Cortex of kidney (tissue), 1 donor: ENCODE results near the gene NR1D1.

ENCODE experiments used
- DNase-seq: peaks from one replicate; lab custom pipeline; 2025; lab: John Stamatoyannopoulos, UW

Gene NR1D1

DNA sequence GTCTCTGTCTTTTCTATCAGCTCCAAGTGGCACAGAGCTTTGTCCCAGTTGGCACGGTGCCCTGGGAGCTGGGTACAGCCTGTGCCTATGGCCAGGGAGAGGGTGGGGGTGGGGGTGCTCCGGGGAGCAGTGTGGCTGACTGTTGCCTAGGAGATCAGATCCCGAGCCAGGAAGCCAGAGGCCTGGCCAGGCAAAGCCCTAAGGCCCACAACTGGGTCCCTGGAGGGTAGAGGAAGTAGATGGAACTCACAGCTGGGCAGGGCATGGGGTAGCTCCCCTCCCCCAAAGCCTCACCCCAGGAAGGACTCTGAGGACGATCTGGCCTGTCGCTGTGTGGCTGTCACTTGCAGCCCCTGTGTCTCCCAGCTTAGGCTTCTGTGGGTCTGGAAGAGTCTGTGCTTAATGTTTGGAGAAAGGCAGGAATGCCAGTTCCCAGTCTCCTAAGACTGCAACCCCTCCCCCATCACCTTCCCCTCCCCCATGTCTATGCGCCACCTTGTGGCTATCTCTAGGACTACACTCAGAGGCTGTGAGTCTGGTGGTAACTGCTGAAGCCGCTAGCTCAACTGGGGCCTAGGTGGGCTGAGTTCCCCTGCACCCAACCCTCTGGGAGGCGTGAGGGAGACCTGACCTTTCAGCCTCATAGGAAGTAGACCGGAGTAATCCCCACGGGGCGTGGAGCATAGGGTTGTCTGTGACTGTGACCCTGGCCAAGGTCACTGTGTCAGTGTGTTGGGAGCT lies 25.0 kb downstream of the NR1D1 start:
- no peak for DNase-seq

DNA sequence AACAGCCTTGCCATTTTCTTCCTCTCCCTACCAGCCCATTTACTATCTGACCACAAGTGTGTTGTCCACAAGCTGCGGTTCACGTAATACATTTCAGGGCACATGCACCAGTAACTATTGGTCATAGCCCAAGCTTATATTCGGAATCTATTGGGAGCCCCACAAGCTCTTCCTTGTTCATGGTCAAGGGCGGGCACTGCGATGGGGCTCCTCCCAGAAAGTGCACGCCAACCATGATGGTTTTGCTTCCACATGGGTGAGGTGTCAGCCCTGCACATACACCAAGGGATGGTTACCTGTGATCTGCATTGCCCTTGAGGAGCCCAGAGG lies 25.6 kb downstream of the NR1D1 start:
- no peak for DNase-seq

- DNase-seq, result no peak
These were observed 26.2 kb downstream of the NR1D1 start for GRCh38 chr17:40074175-40074512.

- no peak for DNase-seq
These were observed 26.8 kb downstream of the NR1D1 start for GRCh38 chr17:40073454-40074174.

GRCh38 chr17:40072735-40073346 lies 27.5 kb downstream of the NR1D1 start:
- no peak for DNase-seq

- DNase-seq, result no peak
These were observed 28.2 kb downstream of the NR1D1 start for GRCh38 chr17:40072040-40072734.

DNA sequence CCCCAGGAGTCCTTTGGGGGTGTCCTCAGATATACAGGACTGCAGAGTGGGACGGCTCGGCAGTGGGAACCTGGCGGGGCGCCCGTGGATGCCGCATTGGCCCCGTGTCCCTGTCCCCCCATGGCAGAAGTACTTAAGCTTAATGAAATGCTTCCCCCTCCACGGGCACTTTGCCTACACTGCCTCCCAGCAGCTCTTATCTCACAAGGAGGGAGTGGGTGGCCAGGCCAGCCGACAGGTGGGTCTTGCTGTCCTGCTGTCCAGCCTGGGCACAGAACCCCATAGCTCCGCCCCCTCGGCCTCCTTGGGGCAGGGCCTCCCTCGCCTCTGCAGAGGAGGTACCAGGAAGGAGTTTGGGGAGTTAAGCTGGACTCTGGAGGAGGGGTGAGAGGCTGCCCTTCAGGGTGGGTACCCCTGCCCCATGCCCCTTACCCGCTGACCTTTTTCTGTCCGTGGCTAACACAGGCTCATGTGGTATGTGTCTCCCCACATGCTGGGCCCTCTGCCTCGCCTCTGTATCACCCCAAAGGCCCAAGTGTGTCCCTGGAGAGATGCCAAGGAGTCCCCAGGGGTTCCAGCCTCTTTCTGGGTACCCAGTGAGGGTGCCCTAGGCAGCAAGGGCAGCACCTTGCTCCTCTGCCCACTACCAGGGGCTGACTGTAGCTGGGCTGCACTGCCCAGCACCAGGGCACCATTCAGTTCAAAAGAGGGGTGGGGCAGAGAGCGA lies 28.9 kb downstream of the NR1D1 start:
- DNase-seq, result no peak

DNA sequence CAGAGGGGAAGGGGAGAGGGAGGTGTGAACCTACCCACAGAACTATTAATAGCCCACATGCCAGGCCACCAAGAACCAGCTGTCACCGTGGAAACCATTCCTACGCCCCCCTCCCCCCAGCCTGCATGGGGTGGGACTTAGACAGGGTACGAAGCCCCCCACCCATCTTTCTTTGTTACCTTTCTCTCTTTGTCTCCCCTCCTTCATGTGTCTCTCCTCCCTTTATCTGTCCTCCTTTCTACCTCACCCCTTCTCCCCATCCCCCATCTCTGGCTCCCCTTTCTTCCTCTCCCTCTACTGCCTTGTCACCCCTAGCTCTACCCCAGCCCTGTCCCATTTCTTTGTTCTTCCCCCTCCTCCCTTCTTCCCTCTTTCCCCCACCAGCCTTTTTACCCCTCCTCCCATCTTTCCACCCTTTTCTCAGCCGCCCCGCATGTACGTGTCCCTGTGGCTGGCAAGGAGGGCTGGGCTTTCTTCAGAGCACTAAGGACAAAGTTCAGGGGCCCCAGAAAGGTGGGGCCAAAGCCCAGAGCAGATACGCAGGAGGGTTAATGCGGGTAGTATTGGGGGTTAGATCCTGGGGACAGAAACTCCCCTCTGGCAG lies 29.6 kb downstream of the NR1D1 start:
- no peak for DNase-seq

- no peak for DNase-seq
These were observed 30.4 kb downstream of the NR1D1 start for GRCh38 chr17:40069751-40070708.

- DNase-seq, result no peak
These were observed 31.3 kb downstream of the NR1D1 start for GRCh38 chr17:40068917-40069750.

- no peak for DNase-seq
These were observed 31.8 kb downstream of the NR1D1 start for GRCh38 chr17:40068584-40068916.

DNA sequence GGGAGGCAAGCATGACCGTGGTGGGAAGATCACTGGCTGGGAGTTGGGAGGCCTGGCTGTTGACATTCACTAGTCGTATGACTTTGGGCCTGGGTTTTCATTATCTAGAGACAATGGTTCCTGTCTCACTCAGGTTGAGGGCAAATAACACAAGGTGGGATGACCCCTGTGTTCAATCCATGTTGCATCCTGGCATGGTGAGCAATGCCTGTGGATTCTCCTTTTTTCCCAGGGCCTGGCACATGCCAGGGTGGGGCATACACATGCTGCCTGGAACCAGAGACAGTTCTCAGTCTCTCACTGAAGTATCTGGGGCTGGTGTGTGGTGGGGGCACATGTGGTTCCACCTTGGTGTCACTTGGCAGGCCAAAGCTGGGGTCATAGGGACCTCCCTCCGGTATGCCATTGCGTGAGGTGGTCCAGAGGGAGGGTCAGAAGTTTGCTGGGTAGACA lies 32.2 kb downstream of the NR1D1 start:
- no peak for DNase-seq

GRCh38 chr17:40067710-40068109 lies 32.7 kb downstream of the NR1D1 start:
- no peak for DNase-seq

DNA sequence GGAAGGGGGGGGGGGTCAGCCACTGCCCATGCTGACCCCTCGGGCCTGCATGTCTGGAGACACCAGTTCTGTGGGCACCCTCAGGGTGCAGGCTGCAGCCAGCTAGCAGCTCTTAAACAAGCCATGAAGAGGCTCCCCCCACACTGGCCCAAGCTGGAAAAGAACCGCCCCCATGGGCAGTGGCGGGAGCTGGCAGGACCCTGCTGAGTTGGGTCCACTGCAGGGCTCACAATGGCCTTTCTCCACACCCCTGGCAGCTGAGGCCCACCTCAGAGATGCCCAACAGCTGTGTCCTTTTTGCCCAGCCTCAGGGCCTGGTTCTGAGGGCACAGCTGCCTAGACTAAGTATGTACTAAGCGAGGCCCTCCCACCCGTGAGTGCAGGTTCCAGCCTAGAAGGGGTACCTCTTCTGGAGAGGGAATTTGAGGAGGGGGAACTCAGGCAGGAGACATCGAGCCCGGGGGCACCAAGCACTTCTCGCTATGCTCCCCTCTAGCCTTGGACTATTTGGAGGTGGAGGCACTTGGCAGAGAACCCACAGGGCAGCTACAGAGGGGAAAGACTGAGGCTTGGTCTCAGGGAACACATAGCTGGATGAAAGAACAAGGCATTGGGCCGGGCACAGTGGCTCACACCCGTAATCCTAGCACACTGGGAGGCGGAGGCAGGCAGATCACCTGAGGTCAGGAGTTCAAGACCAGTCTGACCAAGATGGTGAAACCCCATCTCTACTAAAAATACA lies 34.4 kb downstream of the NR1D1 start:
- no peak for DNase-seq

GRCh38 chr17:40064971-40065768 lies 35.2 kb downstream of the NR1D1 start:
- no peak for DNase-seq

DNA sequence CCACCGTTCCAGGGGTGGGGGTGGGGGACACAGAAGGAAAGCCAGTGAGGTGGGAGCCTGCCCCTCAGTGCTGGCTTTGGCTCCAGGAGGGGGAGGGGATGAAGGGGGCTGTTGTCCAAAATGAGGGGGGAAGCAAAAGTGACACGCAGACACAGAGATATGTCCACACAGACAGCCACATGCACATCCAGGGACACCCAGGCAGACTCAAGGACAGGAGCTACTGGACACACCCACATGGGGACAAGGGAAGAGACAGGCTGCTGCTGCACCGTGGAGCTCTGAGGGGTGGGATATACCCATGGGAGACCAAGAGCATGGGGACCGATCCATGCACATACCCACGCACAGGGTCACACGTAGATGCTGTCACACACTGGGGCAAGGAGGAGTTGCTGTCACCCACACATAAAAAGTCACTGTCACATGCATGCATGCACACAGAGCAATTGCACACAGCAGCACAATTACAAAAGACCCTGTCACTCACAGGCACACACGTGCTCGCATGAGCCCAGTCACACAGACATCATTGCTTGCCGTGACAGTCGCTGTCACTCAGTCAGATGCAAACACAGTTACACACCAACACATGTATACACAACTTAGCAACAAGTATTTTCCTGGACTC lies 36.4 kb downstream of the NR1D1 start:
- DNase-seq, result no peak

- DNase-seq, result no peak
These were observed 37.1 kb downstream of the NR1D1 start for GRCh38 chr17:40063187-40063771.
